Measurements from ENCODE around the gene ZNF598.
"Not testable (repeated sequence)": the region's sequence is repeated elsewhere in the genome, so short reads cannot be mapped to it uniquely, and the experiment has no call there.

The ZNF598 gene

GRCh38 chr16:2037647-2038381 lies 28.2 kb upstream of the ZNF598 start:
- peak overlapping the region; percentile 89 for H3K9ac ChIP-seq (ENCODE audit: insufficient read length)
- DNase-seq (ENCODE audit: low read depth, low spot score) = no peak
- TF ChIP-seq EZH2 (IDR thresholded peaks at IDR 0.05) (no peak), POLR2AphosphoS5 (IDR thresholded peaks at IDR 0.05; ENCODE audit: borderline replicate concordance, low read depth, low read length) (no peak), FOXP2 (optimal IDR thresholded peaks at IDR 0.05; ENCODE audit: control extremely low read depth, extremely low read length, insufficient read depth) (no peak)
- peak overlapping the region; percentile 71 for H3K4me3 ChIP-seq
- H3K36me3 ChIP-seq (ENCODE audit: insufficient read depth, low read length) = peaks cover 3% of the 10 kb centered on the region; the same call in 1 of the 2 replicates
- no peaks in the 10 kb centered on the region for H3K9me3 ChIP-seq (ENCODE audit: low read depth, low read length)
- peak overlapping the region; percentile 99 for H3K27ac ChIP-seq

DNA sequence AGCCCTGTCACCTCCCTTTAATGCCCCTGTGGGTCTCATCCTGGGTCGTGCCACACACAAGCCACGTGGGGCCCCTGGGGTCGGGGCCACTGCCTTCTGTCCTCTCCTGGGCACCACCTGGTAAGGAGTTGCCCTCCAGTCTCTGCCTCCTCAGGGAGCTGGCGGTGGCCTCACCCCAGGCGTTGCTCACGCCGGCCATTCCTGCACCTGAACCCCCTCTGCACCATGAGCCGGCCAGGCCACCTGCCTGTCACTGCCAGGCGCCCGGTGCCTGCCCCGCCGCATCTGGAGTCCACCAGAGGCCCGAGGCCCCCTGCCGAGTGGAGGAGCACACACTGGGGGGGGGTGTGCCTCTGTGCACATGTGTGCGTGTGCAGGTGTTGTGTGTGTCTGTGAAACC lies 27.5 kb upstream of the ZNF598 start:
- DNase-seq (ENCODE audit: low read depth, low spot score) = no peak
- no peak for TF ChIP-seq EZH2 (IDR thresholded peaks at IDR 0.05)
- TF ChIP-seq POLR2AphosphoS5 (IDR thresholded peaks at IDR 0.05; ENCODE audit: borderline replicate concordance, low read depth, low read length) = no peak
- no peak for TF ChIP-seq FOXP2 (optimal IDR thresholded peaks at IDR 0.05; ENCODE audit: control extremely low read depth, extremely low read length, insufficient read depth)
- H3K27ac ChIP-seq = peak overlapping the region; percentile 99
- H3K4me3 ChIP-seq = peak overlapping the region; percentile 71; the same call in 1 of the 2 replicates
- H3K36me3 ChIP-seq (ENCODE audit: insufficient read depth, low read length) = peaks cover 3% of the 10 kb centered on the region; the same call in 1 of the 2 replicates
- H3K9ac ChIP-seq (ENCODE audit: insufficient read length) = peak overlapping the region; percentile 89
- H3K9me3 ChIP-seq (ENCODE audit: low read depth, low read length) = no peaks in the 10 kb centered on the region

- no peak for DNase-seq (ENCODE audit: low read depth, low spot score)
- Histone ChIP-seq H3K4me3 (peak overlapping the region; percentile 47), H3K9ac (ENCODE audit: insufficient read length) (peak overlapping the region; percentile 64), H3K36me3 (ENCODE audit: insufficient read depth, low read length) (peaks cover 3% of the 10 kb centered on the region; the same call in 1 of the 2 replicates), H3K9me3 (ENCODE audit: low read depth, low read length) (no peaks in the 10 kb centered on the region), H3K27ac (peak overlapping the region; percentile 99)
- no peak for TF ChIP-seq FOXP2 (optimal IDR thresholded peaks at IDR 0.05; ENCODE audit: control extremely low read depth, extremely low read length, insufficient read depth)
These were observed 26.8 kb upstream of the ZNF598 start for GRCh38 chr16:2036200-2036966.

- no peak for DNase-seq (ENCODE audit: low read depth, low spot score)
These were observed 26.0 kb upstream of the ZNF598 start for GRCh38 chr16:2035431-2036199.

GRCh38 chr16:2034696-2035430 lies 25.2 kb upstream of the ZNF598 start:
- peaks cover 3% of the 10 kb centered on the region; the same call in 1 of the 2 replicates for H3K36me3 ChIP-seq (ENCODE audit: insufficient read depth, low read length)
- no peak overlapping the region for H3K9ac ChIP-seq (ENCODE audit: insufficient read length)
- peak overlapping the region; percentile 99 for H3K27ac ChIP-seq
- no peak for TF ChIP-seq EZH2 (IDR thresholded peaks at IDR 0.05)
- TF ChIP-seq FOXP2 (optimal IDR thresholded peaks at IDR 0.05; ENCODE audit: control extremely low read depth, extremely low read length, insufficient read depth) = no peak
- no peak for TF ChIP-seq POLR2AphosphoS5 (IDR thresholded peaks at IDR 0.05; ENCODE audit: borderline replicate concordance, low read depth, low read length)
- no peaks in the 10 kb centered on the region for H3K9me3 ChIP-seq (ENCODE audit: low read depth, low read length)
- H3K4me3 ChIP-seq = no peak overlapping the region
- no peak for DNase-seq (ENCODE audit: low read depth, low spot score)

More at GRCh38 chr16:2035431-2036199, 26.0 kb upstream of the ZNF598 start:
- Histone ChIP-seq H3K36me3 (ENCODE audit: insufficient read depth, low read length) (peaks cover 3% of the 10 kb centered on the region; the same call in 1 of the 2 replicates), H3K9me3 (ENCODE audit: low read depth, low read length) (no peaks in the 10 kb centered on the region), H3K27ac (peak overlapping the region; percentile 99), H3K9ac (ENCODE audit: insufficient read length) (peak overlapping the region; percentile 64), H3K4me3 (peak overlapping the region; percentile 47)
- no peak for TF ChIP-seq EZH2 (IDR thresholded peaks at IDR 0.05)
- no peak for TF ChIP-seq POLR2AphosphoS5 (IDR thresholded peaks at IDR 0.05; ENCODE audit: borderline replicate concordance, low read depth, low read length)
- no peak for TF ChIP-seq FOXP2 (optimal IDR thresholded peaks at IDR 0.05; ENCODE audit: control extremely low read depth, extremely low read length, insufficient read depth)

GRCh38 chr16:2033909-2034695 lies 24.5 kb upstream of the ZNF598 start:
- DNase-seq (ENCODE audit: low read depth, low spot score); H3K9me3 ChIP-seq (ENCODE audit: low read depth, low read length); H3K4me3 ChIP-seq; H3K36me3 ChIP-seq (ENCODE audit: insufficient read depth, low read length): not testable (repeated sequence)
- peak overlapping the region; percentile 59 for H3K9ac ChIP-seq (ENCODE audit: insufficient read length)
- H3K27ac ChIP-seq = peak overlapping the region; percentile 80

Measured in SK-N-MC (cell line).